H1 (cell line): ENCODE measurements around the gene VSTM2B. TPM values are rescaled to one million over a fixed set of nuclear protein-coding genes. Genes with fewer than 3 reads are reported as not detected.

Experiments used
- CTCF ChIA-PET: fragments of 300-600 bp; sonication (Branson Sonifier 250); formaldehyde crosslinking; loops from one replicate; lab custom pipeline; 2021; ENCODE audit not compliant: partially characterized antibody; lab: Charles Lee
- POLR2A ChIA-PET: fragments of 300-600 bp; sonication (Branson Sonifier 250); formaldehyde crosslinking; loops from one replicate; lab custom pipeline; 2021; ENCODE audit warnings: inconsistent platforms; ENCODE audit not compliant: partially characterized antibody; lab: Charles Lee
- DNase-seq, 2 experiments: peaks; one replicate each; pipeline versions ENCODE4 v3.0.0 to v3.0.0-alpha.2; 2010 to 2022; ENCODE audit warnings: low spot score in 2 of 2, low read depth in 1 of 2, mixed read lengths in 1 of 2
- FAIRE-seq: peaks from 2 replicates; lab custom pipeline; 2011; peaks lifted over from hg19 to GRCh38; lab: Jason Lieb, UNC
- H2AFZ ChIP-seq: 2 replicates; pipeline ENCODE4 v1.8.1; 2012; ENCODE audit warnings: low read length, inconsistent platforms
- H2AK5ac ChIP-seq: 2 replicates; pipeline ENCODE4 v1.6.1; 2013; ENCODE audit warnings: low read depth, low read length
- H2BK120ac ChIP-seq: replicated peaks from 2 replicates; pipeline ENCODE3; 2013; ENCODE audit warnings: low read depth, low read length, inconsistent platforms
- H2BK12ac ChIP-seq: 2 replicates; pipeline ENCODE4 v1.6.1; 2013; ENCODE audit warnings: low read depth, low read length
- H2BK15ac ChIP-seq: 2 replicates; pipeline ENCODE4 v1.6.1; 2013; ENCODE audit warnings: low read length
- H2BK20ac ChIP-seq: 2 replicates; pipeline ENCODE4 v1.6.1; 2013; ENCODE audit warnings: low read length
- H2BK5ac ChIP-seq: 2 replicates; pipeline ENCODE4 v1.6.1; 2013; ENCODE audit warnings: low read depth, low read length
- H3K14ac ChIP-seq: 2 replicates; pipeline ENCODE4 v1.6.1; 2013; ENCODE audit warnings: inconsistent platforms; ENCODE audit not compliant: insufficient read length
- H3K18ac ChIP-seq: 2 replicates; pipeline ENCODE4 v1.6.1; 2013; ENCODE audit warnings: low read length; ENCODE audit errors: extremely low read depth
- H3K23ac ChIP-seq: 2 replicates; pipeline ENCODE4 v1.6.1; 2013; ENCODE audit warnings: inconsistent platforms; ENCODE audit not compliant: insufficient read length
- H3K23me2 ChIP-seq: 2 replicates; pipeline ENCODE4 v1.6.1; 2013; ENCODE audit warnings: low read depth, low read length
- H3K27ac ChIP-seq: 2 replicates; pipeline ENCODE4 v1.6.1; 2011; ENCODE audit warnings: low read depth, low read length, inconsistent platforms
- H3K27me3 ChIP-seq, 4 experiments: replicated peaks in 1 of 4; 1 replicate in 1 of 4; 2 replicates in 3 of 4; pipeline versions ENCODE4 v1.6.1 to v1.8.1; 2011 to 2013; ENCODE audit warnings: low read length in 3 of 4, mild to moderate bottlenecking in 3 of 4, inconsistent platforms in 2 of 4, mixed read lengths in 2 of 4, moderate library complexity in 1 of 4; ENCODE audit not compliant: control insufficient read depth in 3 of 4, insufficient read depth in 3 of 4; ENCODE audit errors: extremely low read depth in 1 of 4
- H3K36me3 ChIP-seq, 4 experiments: 2 replicates each; pipeline versions ENCODE4 v1.6.1 to v1.8.1; 2011 to 2013; ENCODE audit warnings: mild to moderate bottlenecking in 4 of 4, low read length in 3 of 4, moderate library complexity in 2 of 4, control low read depth in 1 of 4, inconsistent platforms in 1 of 4; ENCODE audit not compliant: insufficient read depth in 4 of 4, control insufficient read depth in 2 of 4
- H3K4ac ChIP-seq: replicated peaks from 2 replicates; pipeline ENCODE3; 2013; ENCODE audit warnings: low read length, low read depth, mixed read lengths, inconsistent platforms; ENCODE audit not compliant: insufficient read length
- H3K4me1 ChIP-seq, 4 experiments: replicated peaks in 1 of 4; 1 replicate in 1 of 4; 2 replicates in 3 of 4; pipeline versions ENCODE4 v1.6.1 to v1.8.1; 2011 to 2013; ENCODE audit warnings: low read length in 3 of 4, inconsistent platforms in 2 of 4, mixed read lengths in 1 of 4; ENCODE audit not compliant: insufficient read depth in 4 of 4, control insufficient read depth in 3 of 4
- H3K4me2 ChIP-seq, 2 experiments: 2 replicates each; pipeline versions ENCODE4 v1.6.1 to v1.8.1; 2011 to 2013; ENCODE audit warnings: low read depth in 2 of 2, low read length in 2 of 2, control low read depth in 1 of 2, inconsistent platforms in 1 of 2, mild to moderate bottlenecking in 1 of 2; ENCODE audit not compliant: insufficient read depth in 1 of 2
- H3K4me3 ChIP-seq, 4 experiments: fragments of 200-600, 300-600 bp in 1 of 4; sonication (generic), shearing (Covaris generic), sonication (Bioruptor Twin) in 1 of 4; 2 replicates each; pipeline versions ENCODE4 v1.5.1 to v1.8.1; 2011 to 2016; ENCODE audit warnings: low read length in 4 of 4, low read depth in 3 of 4, control low read depth in 2 of 4, inconsistent platforms in 2 of 4, mild to moderate bottlenecking in 2 of 4, mixed read lengths in 1 of 4, moderate library complexity in 1 of 4; ENCODE audit not compliant: insufficient read depth in 2 of 4; ENCODE audit errors: extremely low read depth in 1 of 4
- H3K56ac ChIP-seq: replicated peaks from 2 replicates; pipeline ENCODE3; 2013; ENCODE audit warnings: low read depth, mild to moderate bottlenecking, mixed read lengths, low read length, inconsistent platforms; ENCODE audit not compliant: insufficient read length
- H3K79me1 ChIP-seq: 2 replicates; pipeline ENCODE4 v1.6.1; 2013; ENCODE audit warnings: low read depth, low read length, control low read depth
- H3K79me2 ChIP-seq, 2 experiments: 2 replicates each; pipeline versions ENCODE4 v1.6.1 to v1.8.1; 2012 to 2013; ENCODE audit warnings: low read length in 2 of 2, mild to moderate bottlenecking in 2 of 2, inconsistent platforms in 1 of 2; ENCODE audit not compliant: insufficient read depth in 2 of 2, control insufficient read depth in 1 of 2
- H3K9ac ChIP-seq, 4 experiments: replicated peaks in 1 of 4; 1 replicate in 1 of 4; 2 replicates in 3 of 4; pipeline versions ENCODE4 v1.6.1 to v1.8.1; 2011 to 2013; ENCODE audit warnings: low read depth in 3 of 4, low read length in 3 of 4, control low read depth in 2 of 4, mild to moderate bottlenecking in 2 of 4, moderate library complexity in 2 of 4, inconsistent platforms in 1 of 4; ENCODE audit errors: extremely low read depth in 1 of 4
- H3K9me3 ChIP-seq, 2 experiments: 2 replicates each; pipeline versions ENCODE4 v1.6.1 to v1.8.1; 2012 to 2013; ENCODE audit warnings: mild to moderate bottlenecking in 2 of 2, moderate library complexity in 2 of 2, control low read depth in 1 of 2, inconsistent platforms in 1 of 2, low read depth in 1 of 2, low read length in 1 of 2, mixed read lengths in 1 of 2; ENCODE audit not compliant: insufficient read depth in 2 of 2
- H4K20me1 ChIP-seq, 2 experiments: replicated peaks in 1 of 2; 2 replicates each; pipeline versions ENCODE3 to v1.8.1; 2011 to 2013; ENCODE audit warnings: inconsistent platforms in 2 of 2, low read length in 2 of 2, mild to moderate bottlenecking in 1 of 2; ENCODE audit not compliant: insufficient read depth in 2 of 2, control insufficient read depth in 1 of 2
- H4K5ac ChIP-seq: 2 replicates; pipeline ENCODE4 v1.6.1; 2013; ENCODE audit warnings: low read length, low read depth, mixed read lengths, inconsistent platforms; ENCODE audit not compliant: insufficient read length
- H4K8ac ChIP-seq: 2 replicates; pipeline ENCODE4 v1.8.0; 2013; ENCODE audit warnings: mild to moderate bottlenecking, moderate library complexity, low read length, inconsistent platforms; ENCODE audit not compliant: insufficient read depth; ENCODE audit errors: extremely low read depth
- H4K91ac ChIP-seq: replicated peaks from 2 replicates; pipeline ENCODE3; 2013; ENCODE audit warnings: low read length, mixed read lengths, inconsistent platforms; ENCODE audit not compliant: insufficient read length
- BRCA1 ChIP-seq: IDR thresholded peaks from 2 replicates; pipeline ENCODE4 v1.6.1; 2012; ENCODE audit warnings: low read depth, low read length, improper control_type of control experiment
- EGR1 ChIP-seq: IDR thresholded peaks from 2 replicates; pipeline ENCODE4 v1.6.1; 2011; ENCODE audit warnings: low read depth, low read length, borderline replicate concordance
- FOSL1 ChIP-seq: IDR thresholded peaks from 2 replicates; pipeline ENCODE4 v1.6.1; 2011; ENCODE audit warnings: mild to moderate bottlenecking, low read depth, low read length, moderate library complexity; ENCODE audit not compliant: insufficient read depth
- JUND ChIP-seq: IDR thresholded peaks from 2 replicates; pipeline ENCODE4 v1.6.1; 2011; ENCODE audit warnings: mild to moderate bottlenecking, improper control_type of control experiment, low read length
- KDM5A ChIP-seq: fragments of 200-600 bp; IDR thresholded peaks from 2 replicates; pipeline ENCODE4 v1.7.1; 2012; ENCODE audit warnings: mild to moderate bottlenecking, low read length, inconsistent platforms, mixed read lengths
- MAFK ChIP-seq: IDR thresholded peaks from 2 replicates; pipeline ENCODE4 v1.6.1; 2012; ENCODE audit warnings: low read depth, mild to moderate bottlenecking, improper control_type of control experiment, low read length
- MAX ChIP-seq: IDR thresholded peaks from 2 replicates; pipeline ENCODE4 v1.6.1; 2012; ENCODE audit warnings: inconsistent platforms
- POLR2A ChIP-seq, 2 experiments: IDR thresholded peaks; 1 replicate in 1 of 2; 2 replicates in 1 of 2; pipeline ENCODE4 v1.6.1; 2011; ENCODE audit warnings: low read depth in 2 of 2, low read length in 2 of 2, mild to moderate bottlenecking in 2 of 2; ENCODE audit errors: control extremely low read depth in 1 of 2
- POLR2AphosphoS5 ChIP-seq: IDR thresholded peaks from 2 replicates; pipeline ENCODE4 v1.6.1; 2011; ENCODE audit warnings: low read depth, low read length
- RBBP5 ChIP-seq: IDR thresholded peaks from 2 replicates; pipeline ENCODE4 v1.7.1; 2012; ENCODE audit warnings: low read depth, mild to moderate bottlenecking, inconsistent platforms, low read length, moderate library complexity, borderline replicate concordance
- SAP30 ChIP-seq: fragments of 300-600 bp; sonication (generic); IDR thresholded peaks from 2 replicates; pipeline ENCODE4 v1.7.1; 2012; ENCODE audit warnings: low read length, moderate library complexity, mild to moderate bottlenecking, inconsistent platforms; ENCODE audit not compliant: insufficient read depth, insufficient replicate concordance
- SRF ChIP-seq: IDR thresholded peaks from 2 replicates; pipeline ENCODE4 v1.6.1; 2011; ENCODE audit warnings: mild to moderate bottlenecking, low read depth, low read length, moderate library complexity
- TBP ChIP-seq: IDR thresholded peaks from 2 replicates; pipeline ENCODE4 v1.6.1; 2011; ENCODE audit warnings: low read depth, low read length, improper control_type of control experiment
- USF2 ChIP-seq: IDR thresholded peaks from 2 replicates; pipeline ENCODE4 v1.6.1; 2011; ENCODE audit warnings: low read length, improper control_type of control experiment
- WGBS, 2 experiments: shearing (Covaris generic) in 1 of 2; methylation state at CpG; one replicate each; pipeline versions ENCODE4 v1.1.6 to v1.1.7; 2013 to 2015; ENCODE audit warnings: low lambda C conversion rate in 2 of 2, mixed read lengths in 2 of 2, inconsistent platforms in 1 of 2, low coverage in 1 of 2, missing lambda C conversion rate in 1 of 2; ENCODE audit not compliant: insufficient replicate concordance in 2 of 2, insufficient coverage in 1 of 2, insufficient read length in 1 of 2; ENCODE audit errors: extremely low coverage in 1 of 2, missing lambda C conversion rate in 1 of 2; 5-methylcytosine and 5-hydroxymethylcytosine counted together
- polyA plus RNA-seq, 7 experiments: library from polyadenylated mRNA; depleted of rRNA in 3 of 7; stranded (reverse) in 5 of 7; unstranded in 2 of 7; fragments of >200 nt in 5 of 7; fragments of 200-250 nt in 2 of 7; gene quantifications; 1 replicate in 5 of 7; 2 replicates in 1 of 7; 4 replicates in 1 of 7; pipeline versions ENCODE4 v1.2.1 to v1.2.3, GENCODE V29; 2011 to 2013; ENCODE audit warnings: missing spikeins in 2 of 7, mixed read lengths in 2 of 7
- total RNA-seq: library from RNA; stranded (reverse); fragmentation: NEBNext Ultra II Directional; extraction: Animal tissue kit (Norgen Biotek cat#: 25700); gene quantifications from 2 replicates; pipeline ENCODE4 v1.2.1, GENCODE V29; 2021

Gene VSTM2B
- total and polyA plus RNA-seq, 2 of the 8 experiments (the other 6 are each of a cell fraction or from before 2014, with no cell fraction given), result 0.82 to 1.5 TPM

- H3K18ac ChIP-seq, result no peak overlapping the region
- no peak overlapping the region for H4K91ac ChIP-seq
- no peak overlapping the region for H2BK15ac ChIP-seq
- H3K4me1 ChIP-seq, result peaks cover 0 to 10% (median 3%) of the 10 kb centered on the region in 4 experiments; a peak in 4 of 7 replicates
- no peak overlapping the region for H3K23ac ChIP-seq
- no peak overlapping the region for H3K4ac ChIP-seq
- H3K56ac ChIP-seq, result no peak overlapping the region
- H2BK20ac ChIP-seq, result no peak overlapping the region
- no peak overlapping the region for H2BK120ac ChIP-seq
- H4K8ac ChIP-seq, result no peak overlapping the region
- no peak overlapping the region for H3K14ac ChIP-seq
- no peak overlapping the region for H4K5ac ChIP-seq
- no peak overlapping the region for H3K4me3 ChIP-seq
- FAIRE-seq (no peak), DNase-seq (no peak)
- H3K23me2 ChIP-seq, result no peaks in the 10 kb centered on the region
- H2BK5ac ChIP-seq, result no peak overlapping the region
- no peak overlapping the region for H3K4me2 ChIP-seq
- no peak overlapping the region for H3K9ac ChIP-seq
- H2BK12ac ChIP-seq, result no peak overlapping the region
- H3K79me2 ChIP-seq, result no peaks in the 10 kb centered on the region
- no peaks in the 10 kb centered on the region; a peak in 1 of 7 replicates for H3K27me3 ChIP-seq
- no peak overlapping the region for H2AK5ac ChIP-seq
- 86% methylated on average over 6 of the region's 6 CpGs; no CpG with 5 or more reads in 1 of the 2 experiments for WGBS, 2 experiments
- H3K36me3 ChIP-seq, result no peaks in the 10 kb centered on the region
- H3K9me3 ChIP-seq, result no peaks in the 10 kb centered on the region
- POLR2A ChIA-PET, result interaction anchor here (0.7 kb wide), 1 partner anchor 1576 kb away, joined by 3 read pairs; no protein-coding TSS in a partner anchor
- no peaks in the 10 kb centered on the region for H3K79me1 ChIP-seq
- H3K27ac ChIP-seq, result no peak overlapping the region
- CTCF ChIA-PET, result no interaction called here
- no peak overlapping the region for H2AFZ ChIP-seq
- H4K20me1 ChIP-seq, result peaks cover 0 to 1% of the 10 kb centered on the region in 2 experiments
- TF ChIP-seq KDM5A (no peak), BRCA1 (no peak), POLR2A (IDR thresholded peaks at IDR 0.05; ENCODE audit: control extremely low read depth in 1 of 2, low read depth in 2 of 2, low read length in 2 of 2) (no peak), USF2 (no peak), FOSL1 (no peak), JUND (no peak), RBBP5 (no peak), TBP (no peak), MAFK (no peak), POLR2AphosphoS5 (no peak), MAX (no peak), SRF (no peak), SAP30 (no peak), EGR1 (no peak)
Observed at GRCh38 chr19:29571181-29571580, 45.4 kb downstream of the VSTM2B start.
